Endothelial cell of umbilical vein (primary cell): ENCODE results near the gene ATP6V1A.

Experiments
- CTCF ChIP-seq, 2 donors: IDR thresholded peaks; 1 replicate in 1 of 2; 2 replicates in 1 of 2; pipeline ENCODE4 v1.5.1; 2011; ENCODE audit warnings: low read length in 2 of 2, mild to moderate bottlenecking in 2 of 2, moderate library complexity in 2 of 2, control low read depth in 1 of 2, inconsistent platforms in 1 of 2, low read depth in 1 of 2; ENCODE audit not compliant: insufficient read depth in 1 of 2; ENCODE audit errors: extremely low read depth in 1 of 2
- EZH2 ChIP-seq: IDR thresholded peaks from 2 replicates; pipeline ENCODE4 v1.6.1; 2012; ENCODE audit warnings: borderline replicate concordance, low read depth, mild to moderate bottlenecking, moderate library complexity, low read length, inconsistent platforms; ENCODE audit not compliant: severe bottlenecking
- JUN ChIP-seq: IDR thresholded peaks from 2 replicates; pipeline ENCODE4 v1.6.1; 2011; ENCODE audit warnings: borderline replicate concordance, low read depth; ENCODE audit not compliant: insufficient read length, insufficient read depth
- MAX ChIP-seq: IDR thresholded peaks from 2 replicates; pipeline ENCODE4 v1.6.1; 2011; ENCODE audit not compliant: insufficient read depth, insufficient read length
- MYC ChIP-seq: IDR thresholded peaks from one replicate; pipeline ENCODE4 v1.6.1; 2011; ENCODE audit warnings: mild to moderate bottlenecking, low read depth, low read length
- POLR2A ChIP-seq: IDR thresholded peaks from 2 replicates; pipeline ENCODE4 v1.6.1; 2012; ENCODE audit warnings: low read depth, mild to moderate bottlenecking, control low read depth, low read length
- POLR2AphosphoS5 ChIP-seq: IDR thresholded peaks from 2 replicates; pipeline ENCODE4 v1.6.1; 2012; ENCODE audit warnings: low read depth, mild to moderate bottlenecking, control low read depth, low read length, moderate library complexity; ENCODE audit not compliant: insufficient read depth

GRCh38 chr3:113697500-113698090, 49.2 kb upstream of the ATP6V1A start:
- no peak for TF ChIP-seq POLR2AphosphoS5
- no peak for TF ChIP-seq CTCF (IDR thresholded peaks at IDR 0.05; ENCODE audit: extremely low read depth in 1 of 2, insufficient read depth in 1 of 2, low read depth in 1 of 2, low read length in 2 of 2)
- no peak for TF ChIP-seq EZH2
- no peak for TF ChIP-seq POLR2A
- no peak for TF ChIP-seq MYC
- no peak for TF ChIP-seq MAX
- no peak for TF ChIP-seq JUN
